ENCODE data around the gene AQP2. TPM values are rescaled to one million over a fixed set of nuclear protein-coding genes. Genes with fewer than 3 reads are reported as not detected.
A peak's percentile ranks its signal among the peaks of the same experiment; 100 is the strongest.

Gene AQP2
- total RNA-seq, 1 donor from 2014 or later, result not detected

GRCh38 chr12:49974231-49974675 is 23.7 kb downstream of the AQP2 start:
- no peak for DNase-seq (ENCODE audit: extremely low spot score, unreplicated experiment)
- no peak overlapping the region for H3K27ac Mint-ChIP-seq (ENCODE audit: unreplicated experiment)
- H3K9me3 Mint-ChIP-seq (ENCODE audit: unreplicated experiment), result no peaks in the 10 kb centered on the region
- TF ChIP-seq, protein P1, sequence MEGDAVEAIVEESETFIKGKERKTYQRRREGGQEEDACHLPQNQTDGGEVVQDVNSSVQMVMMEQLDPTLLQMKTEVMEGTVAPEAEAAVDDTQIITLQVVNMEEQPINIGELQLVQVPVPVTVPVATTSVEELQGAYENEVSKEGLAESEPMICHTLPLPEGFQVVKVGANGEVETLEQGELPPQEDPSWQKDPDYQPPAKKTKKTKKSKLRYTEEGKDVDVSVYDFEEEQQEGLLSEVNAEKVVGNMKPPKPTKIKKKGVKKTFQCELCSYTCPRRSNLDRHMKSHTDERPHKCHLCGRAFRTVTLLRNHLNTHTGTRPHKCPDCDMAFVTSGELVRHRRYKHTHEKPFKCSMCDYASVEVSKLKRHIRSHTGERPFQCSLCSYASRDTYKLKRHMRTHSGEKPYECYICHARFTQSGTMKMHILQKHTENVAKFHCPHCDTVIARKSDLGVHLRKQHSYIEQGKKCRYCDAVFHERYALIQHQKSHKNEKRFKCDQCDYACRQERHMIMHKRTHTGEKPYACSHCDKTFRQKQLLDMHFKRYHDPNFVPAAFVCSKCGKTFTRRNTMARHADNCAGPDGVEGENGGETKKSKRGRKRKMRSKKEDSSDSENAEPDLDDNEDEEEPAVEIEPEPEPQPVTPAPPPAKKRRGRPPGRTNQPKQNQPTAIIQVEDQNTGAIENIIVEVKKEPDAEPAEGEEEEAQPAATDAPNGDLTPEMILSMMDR (IDR thresholded peaks at IDR 0.05), result peak; percentile 68
- H3K36me3 Mint-ChIP-seq (ENCODE audit: unreplicated experiment), result peaks cover 2% of the 10 kb centered on the region
- no peak overlapping the region for H3K4me3 Mint-ChIP-seq (ENCODE audit: unreplicated experiment)
- H3K4me1 Mint-ChIP-seq (ENCODE audit: unreplicated experiment), result no peaks in the 10 kb centered on the region
- peaks cover 3% of the 10 kb centered on the region for H3K27me3 Mint-ChIP-seq (ENCODE audit: unreplicated experiment)

GRCh38 chr12:49974677-49975317 is 24.3 kb downstream of the AQP2 start:
- Mint-ChIP-seq H3K4me3 (ENCODE audit: unreplicated experiment) (no peak overlapping the region), H3K27me3 (ENCODE audit: unreplicated experiment) (peaks cover 3% of the 10 kb centered on the region), H3K4me1 (ENCODE audit: unreplicated experiment) (no peaks in the 10 kb centered on the region), H3K36me3 (ENCODE audit: unreplicated experiment) (peaks cover 2% of the 10 kb centered on the region), H3K27ac (ENCODE audit: unreplicated experiment) (no peak overlapping the region), H3K9me3 (ENCODE audit: unreplicated experiment) (no peaks in the 10 kb centered on the region)
- no peak for DNase-seq (ENCODE audit: extremely low spot score, unreplicated experiment)
- TF ChIP-seq, protein P1 (IDR thresholded peaks at IDR 0.05), result no peak

GRCh38 chr12:49975318-49975761 is 24.8 kb downstream of the AQP2 start:
- Mint-ChIP-seq H3K27ac (ENCODE audit: unreplicated experiment) (no peak overlapping the region), H3K9me3 (ENCODE audit: unreplicated experiment) (no peaks in the 10 kb centered on the region), H3K4me3 (ENCODE audit: unreplicated experiment) (no peak overlapping the region), H3K27me3 (ENCODE audit: unreplicated experiment) (peaks cover 3% of the 10 kb centered on the region), H3K4me1 (ENCODE audit: unreplicated experiment) (no peaks in the 10 kb centered on the region), H3K36me3 (ENCODE audit: unreplicated experiment) (peaks cover 2% of the 10 kb centered on the region)
- no peak for DNase-seq (ENCODE audit: extremely low spot score, unreplicated experiment)
- TF ChIP-seq, protein P1 (IDR thresholded peaks at IDR 0.05), result no peak

DNA sequence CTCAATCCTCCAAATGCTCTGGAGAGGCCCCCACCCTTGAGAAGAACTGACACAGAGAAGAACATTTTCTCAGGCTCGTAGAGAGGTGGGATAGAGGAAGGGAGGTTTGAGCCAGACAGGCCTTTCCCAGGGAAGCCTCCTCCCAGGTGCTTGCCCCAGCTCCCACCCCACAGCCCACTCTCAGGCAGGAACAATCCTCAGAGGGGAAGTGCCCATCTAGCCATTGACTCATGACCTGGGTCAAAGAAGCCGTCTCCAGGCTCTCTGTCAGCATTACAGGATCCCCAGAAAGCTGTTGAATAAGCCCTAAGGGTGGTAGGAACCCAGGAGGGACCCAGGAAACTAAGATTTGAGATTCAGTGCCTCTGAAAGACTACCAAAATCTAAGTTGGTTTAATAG is 26.0 kb downstream of the AQP2 start:
- peaks cover 3% of the 10 kb centered on the region for H3K27me3 Mint-ChIP-seq (ENCODE audit: unreplicated experiment)
- no peaks in the 10 kb centered on the region for H3K9me3 Mint-ChIP-seq (ENCODE audit: unreplicated experiment)
- TF ChIP-seq, protein P1 (IDR thresholded peaks at IDR 0.05), result no peak
- no peak overlapping the region for H3K4me3 Mint-ChIP-seq (ENCODE audit: unreplicated experiment)
- DNase-seq (ENCODE audit: extremely low spot score, unreplicated experiment), result no peak
- H3K36me3 Mint-ChIP-seq (ENCODE audit: unreplicated experiment), result peaks cover 2% of the 10 kb centered on the region
- H3K4me1 Mint-ChIP-seq (ENCODE audit: unreplicated experiment), result no peaks in the 10 kb centered on the region
- no peak overlapping the region for H3K27ac Mint-ChIP-seq (ENCODE audit: unreplicated experiment)

DNA sequence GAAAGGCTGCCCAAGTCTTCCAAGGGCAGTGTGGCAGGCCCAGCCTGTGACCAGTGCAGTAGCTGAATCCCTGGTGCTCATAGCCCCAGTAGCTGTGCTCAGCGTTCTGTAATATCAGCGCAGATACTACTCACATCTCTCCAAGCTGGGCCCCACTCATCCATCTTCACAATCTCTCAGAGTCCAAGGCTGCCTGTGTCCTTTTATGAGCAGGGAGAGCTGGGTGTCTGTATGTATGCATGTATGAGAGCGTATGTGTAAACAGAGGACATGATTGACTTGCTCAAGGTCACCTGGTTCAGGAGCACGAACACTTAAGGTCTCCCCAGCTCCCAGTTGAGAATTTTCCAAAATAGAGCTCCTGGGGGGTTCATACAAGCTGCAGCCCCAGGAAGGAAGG is 27.6 kb downstream of the AQP2 start:
- TF ChIP-seq, protein P1 (IDR thresholded peaks at IDR 0.05), result no peak
- Mint-ChIP-seq H3K4me1 (ENCODE audit: unreplicated experiment) (no peaks in the 10 kb centered on the region), H3K27ac (ENCODE audit: unreplicated experiment) (no peak overlapping the region), H3K27me3 (ENCODE audit: unreplicated experiment) (no peaks in the 10 kb centered on the region), H3K36me3 (ENCODE audit: unreplicated experiment) (peaks cover 2% of the 10 kb centered on the region), H3K4me3 (ENCODE audit: unreplicated experiment) (no peak overlapping the region), H3K9me3 (ENCODE audit: unreplicated experiment) (no peaks in the 10 kb centered on the region)
- DNase-seq (ENCODE audit: extremely low spot score, unreplicated experiment), result no peak

All from osteocyte (in vitro differentiated cells).